Activated CD8-positive, alpha-beta memory T cell treated with anti-CD3 and anti-CD28 coated beads for 1 hour (primary cell): ENCODE measurements around the gene TUBGCP3.
"Not testable (repeated sequence)": the region's sequence is repeated elsewhere in the genome, so short reads cannot be mapped to it uniquely, and the experiment has no call there.

ENCODE experiments used
- DNase-seq, 2 donors: peaks; one replicate each; pipeline ENCODE4 v3.0.0-alpha.2; 2020; ENCODE audit warnings: low read depth in 1 of 2; ENCODE audit errors: extremely low read depth in 1 of 2

Gene TUBGCP3

GRCh38 chr13:112579310-112579843 lies 8.6 kb downstream of the TUBGCP3 start:
- no peak for DNase-seq

GRCh38 chr13:112576768-112577167 lies 11.2 kb downstream of the TUBGCP3 start:
- no peak for DNase-seq

GRCh38 chr13:112576191-112576590 lies 11.8 kb downstream of the TUBGCP3 start:
- no peak for DNase-seq

- no peak for DNase-seq
Observed at GRCh38 chr13:112575675-112576074, 12.3 kb downstream of the TUBGCP3 start.

GRCh38 chr13:112574834-112575613 lies 12.9 kb downstream of the TUBGCP3 start:
- DNase-seq, result no peak

GRCh38 chr13:112574416-112574815 lies 13.5 kb downstream of the TUBGCP3 start:
- no peak for DNase-seq

GRCh38 chr13:112573710-112574109 lies 14.2 kb downstream of the TUBGCP3 start:
- no peak for DNase-seq

GRCh38 chr13:112572366-112572765 lies 15.6 kb downstream of the TUBGCP3 start:
- DNase-seq, result no peak

- DNase-seq, result no peak
Observed at GRCh38 chr13:112569821-112570220, 18.1 kb downstream of the TUBGCP3 start.

- DNase-seq, result no peak
Observed at GRCh38 chr13:112567161-112567862, 20.6 kb downstream of the TUBGCP3 start.

- no peak for DNase-seq
Observed at GRCh38 chr13:112562786-112563383, 25.1 kb downstream of the TUBGCP3 start.

GRCh38 chr13:112562254-112562653 lies 25.7 kb downstream of the TUBGCP3 start:
- no peak for DNase-seq

- no peak for DNase-seq
Observed at GRCh38 chr13:112561478-112561877, 26.5 kb downstream of the TUBGCP3 start.

- no peak for DNase-seq
Observed at GRCh38 chr13:112558696-112559418, 29.1 kb downstream of the TUBGCP3 start.

- no peak for DNase-seq
Observed at GRCh38 chr13:112556600-112556999, 31.4 kb downstream of the TUBGCP3 start.

GRCh38 chr13:112554214-112554850 lies 33.6 kb downstream of the TUBGCP3 start:
- no peak for DNase-seq

- DNase-seq, result not testable (repeated sequence)
Observed at GRCh38 chr13:112548975-112549374, 39.0 kb downstream of the TUBGCP3 start.

- no peak for DNase-seq
Observed at GRCh38 chr13:112545856-112546255, 42.1 kb downstream of the TUBGCP3 start.

GRCh38 chr13:112532837-112533745 lies 54.9 kb downstream of the TUBGCP3 start:
- no peak for DNase-seq
